Fibroblast of upper back skin (primary cell): ENCODE data around the gene CDPF1.
A peak's percentile ranks its signal among the peaks of the same experiment; 100 is the strongest.
"Not testable (repeated sequence)": the region's sequence is repeated elsewhere in the genome, so short reads cannot be mapped to it uniquely, and the experiment has no call there.

Source experiments
- DNase-seq: peaks from one replicate; pipeline ENCODE4 v3.0.0-alpha.2; 2013

The CDPF1 gene

DNA sequence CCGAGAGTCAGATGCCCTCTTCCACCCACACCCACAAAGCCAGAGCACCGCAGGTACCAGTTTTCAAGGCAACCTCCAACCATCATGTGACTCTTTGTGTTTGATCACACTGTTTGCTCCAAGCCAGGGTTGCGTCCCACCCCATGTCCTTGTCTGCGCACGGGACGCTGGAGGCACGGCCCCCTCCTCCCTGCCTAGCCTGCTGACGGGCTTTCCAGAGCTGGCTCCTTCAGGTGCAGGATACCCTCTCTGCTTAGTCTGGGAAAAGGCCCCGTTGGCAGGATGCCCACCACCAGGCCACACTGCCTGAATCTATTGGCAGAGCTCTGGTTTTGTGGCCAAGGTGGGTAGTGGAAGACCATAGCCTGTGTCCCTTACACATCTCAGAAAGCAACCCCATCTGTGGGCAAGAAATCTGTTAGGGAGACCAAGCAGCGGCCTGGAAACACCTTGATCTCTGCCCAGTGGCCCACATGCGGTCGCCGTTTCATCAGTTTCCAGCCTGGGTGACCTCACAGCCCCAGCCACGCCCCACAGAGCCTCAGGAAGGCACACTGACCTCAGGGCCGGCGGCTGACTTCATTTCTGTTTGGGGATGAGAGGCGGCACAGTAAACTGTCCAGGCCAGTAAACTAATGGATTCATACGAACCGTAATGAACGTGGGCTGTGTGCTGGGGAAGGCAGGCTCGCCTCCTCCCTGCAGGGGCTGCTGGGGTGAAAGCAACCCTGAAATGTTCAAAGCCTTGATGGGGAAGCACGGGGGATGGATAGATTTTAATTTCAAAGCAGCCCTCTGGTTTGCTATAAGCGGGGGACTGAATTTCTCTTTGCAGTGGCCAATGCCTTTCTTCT, 25.8 kb downstream of the CDPF1 start:
- no peak for DNase-seq

- peak; percentile 6 for DNase-seq
These were observed 29.2 kb downstream of the CDPF1 start for GRCh38 chr22:46220921-46221320.

DNA sequence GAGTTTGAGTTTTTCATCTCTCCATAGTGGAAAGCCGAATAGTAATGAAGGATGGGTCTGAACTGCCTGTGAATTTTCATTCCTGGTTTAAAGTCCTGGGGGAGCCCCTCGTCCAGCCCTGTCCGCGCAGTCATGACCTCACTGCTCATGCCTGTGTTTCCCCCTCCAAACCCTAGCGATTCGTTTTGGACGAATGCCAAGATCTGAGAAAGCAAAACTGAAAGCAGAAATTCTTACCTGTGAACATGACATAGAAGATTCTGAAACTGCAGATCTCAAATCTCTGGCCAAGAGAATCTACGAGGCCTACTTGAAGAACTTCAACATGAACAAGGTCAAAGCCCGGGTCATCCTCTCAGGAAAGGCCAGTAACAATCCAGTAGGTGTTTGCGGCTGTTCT, 30.5 kb downstream of the CDPF1 start:
- DNase-seq: no peak

- no peak for DNase-seq
These were observed 35.5 kb downstream of the CDPF1 start for GRCh38 chr22:46214616-46215015.

DNA sequence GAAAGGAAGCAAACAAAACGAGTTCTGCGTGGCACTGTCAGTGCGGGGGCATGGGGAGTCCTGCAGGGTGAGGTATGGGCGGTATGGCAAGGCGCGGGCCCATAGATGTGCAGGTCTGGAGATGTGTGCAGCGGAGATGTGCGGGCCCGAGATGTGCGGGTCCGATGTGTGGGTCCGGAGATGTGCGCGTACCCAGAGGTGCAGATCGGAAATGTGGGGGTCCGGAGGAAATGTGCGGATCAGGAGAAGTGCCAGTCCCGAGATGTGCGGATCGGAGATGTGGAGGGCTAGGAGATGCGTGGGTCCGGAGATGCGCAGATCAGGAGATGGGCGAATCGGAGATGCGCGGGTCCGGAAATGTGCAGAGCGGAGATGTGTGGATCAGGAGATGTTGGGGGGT, 35.9 kb downstream of the CDPF1 start:
- no peak for DNase-seq

DNA sequence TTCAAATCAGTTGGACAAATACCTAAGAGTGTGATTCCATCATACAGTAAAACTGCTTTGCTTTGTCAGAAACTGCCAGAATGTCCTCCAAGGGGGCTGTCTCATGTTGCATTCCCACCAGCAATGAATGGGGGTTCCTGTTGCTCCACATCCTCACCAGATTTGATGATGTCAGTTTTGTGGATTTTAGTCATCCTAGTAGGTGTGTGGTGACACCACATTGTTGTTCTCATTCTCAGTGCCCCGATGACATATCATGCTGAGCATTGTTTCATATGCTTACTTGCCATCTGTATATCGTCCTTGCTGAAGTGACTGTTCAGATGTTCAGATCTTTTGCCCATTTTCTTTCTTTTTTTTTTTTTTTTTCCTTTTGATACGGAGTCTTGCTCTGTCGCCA, 37.0 kb downstream of the CDPF1 start:
- DNase-seq: no peak

DNA sequence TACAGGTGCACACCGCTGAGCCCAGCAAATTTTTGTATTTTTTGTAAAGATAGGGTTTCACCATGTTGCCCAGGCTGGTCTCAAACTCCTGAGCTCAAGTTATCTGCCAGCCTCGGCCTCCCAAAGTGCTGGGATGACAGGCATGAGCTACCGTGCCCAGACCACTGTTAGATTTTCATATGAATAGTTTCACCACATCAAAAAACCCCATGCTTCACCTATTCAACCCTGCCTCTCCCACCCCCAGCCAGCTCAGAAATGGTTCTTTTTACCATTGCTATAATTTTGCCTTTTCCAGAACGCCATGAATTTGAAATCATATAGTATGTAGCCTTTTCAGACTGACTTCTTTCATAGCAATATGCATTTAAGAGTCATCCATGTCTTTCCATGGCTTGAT, 37.9 kb downstream of the CDPF1 start:
- DNase-seq: no peak

DNA sequence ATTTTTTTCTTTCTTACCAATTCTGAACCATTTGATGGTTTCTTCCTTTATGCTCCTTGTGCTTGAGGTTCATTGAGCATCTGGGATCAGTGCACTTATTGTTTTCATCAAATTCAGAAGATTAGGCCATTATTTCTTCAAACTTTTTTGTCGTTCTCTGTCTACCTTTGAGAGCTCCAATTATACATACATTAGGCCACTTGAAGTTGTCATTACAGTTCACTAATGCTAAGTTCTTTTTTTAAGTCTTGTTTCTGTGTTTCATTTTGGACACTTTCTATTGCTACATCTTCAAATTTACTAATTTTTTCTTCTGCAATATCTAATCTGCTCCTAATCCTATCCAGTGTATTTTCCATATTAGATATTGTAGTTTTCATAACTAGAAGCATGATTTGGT, 40.8 kb downstream of the CDPF1 start:
- no peak for DNase-seq

DNA sequence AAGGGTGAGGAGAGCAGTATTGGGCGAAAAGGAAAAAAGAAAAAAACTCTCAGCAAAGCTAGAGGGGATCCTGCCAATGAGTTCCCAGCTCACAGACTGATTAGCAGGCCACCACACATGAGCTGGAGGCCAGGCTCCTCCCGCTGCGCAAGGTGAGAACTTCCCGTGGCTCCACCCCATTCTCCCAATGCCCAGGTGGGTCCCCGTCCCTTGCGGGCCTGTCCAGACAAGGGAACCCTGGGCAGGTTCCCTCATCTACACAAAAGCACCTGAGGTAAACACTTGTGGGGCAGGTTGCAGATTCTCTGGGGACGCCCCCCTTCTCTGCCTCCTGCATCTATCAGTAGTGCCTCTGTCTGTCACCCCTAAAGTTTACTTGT, 46.5 kb downstream of the CDPF1 start:
- DNase-seq: no peak

- no peak for DNase-seq
These were observed 47.0 kb downstream of the CDPF1 start for GRCh38 chr22:46202897-46203600.

GRCh38 chr22:46201059-46201757, 48.9 kb downstream of the CDPF1 start:
- DNase-seq: no peak

DNA sequence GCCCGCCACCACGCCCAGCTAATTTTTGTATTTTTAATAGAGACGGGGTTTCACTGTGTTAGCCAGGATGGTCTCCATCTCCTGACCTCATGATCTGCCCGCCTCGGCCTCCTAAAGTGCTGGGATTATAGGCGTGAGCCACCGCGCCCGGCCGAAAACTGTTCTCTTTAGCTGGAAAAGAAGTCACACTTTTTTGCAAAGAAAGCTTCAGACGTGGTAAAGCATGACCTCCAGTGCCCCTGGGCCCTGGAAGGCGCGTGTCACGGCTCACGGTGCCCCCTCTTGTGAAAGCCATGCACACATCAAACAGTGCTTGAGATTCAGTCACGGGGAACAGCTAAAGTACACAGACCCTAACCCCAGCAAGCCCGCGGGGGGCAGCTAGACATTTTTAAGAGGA, 51.3 kb downstream of the CDPF1 start:
- not testable (repeated sequence) for DNase-seq

- DNase-seq: no peak
These were observed 51.8 kb downstream of the CDPF1 start for GRCh38 chr22:46198274-46198673.

DNA sequence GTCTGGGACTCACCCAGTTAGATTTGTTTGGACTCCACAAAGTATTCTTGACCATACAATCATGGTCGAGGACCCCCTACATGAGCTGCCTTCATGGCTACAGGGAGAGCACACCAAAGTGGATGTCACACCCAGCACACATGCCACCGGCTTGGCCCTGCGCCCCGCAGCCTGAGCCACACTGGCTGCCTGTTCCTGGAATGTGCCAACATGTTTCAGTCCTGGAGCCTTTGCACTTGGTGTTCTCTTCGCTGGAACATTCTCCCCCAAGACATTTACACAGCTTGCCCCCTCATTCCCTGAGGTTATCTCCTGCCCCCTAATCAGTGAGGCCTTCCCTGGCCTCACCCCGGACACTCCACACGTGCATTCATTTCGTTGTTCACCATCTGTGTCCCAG, 53.8 kb downstream of the CDPF1 start:
- DNase-seq: no peak

- DNase-seq: no peak
These were observed 54.5 kb downstream of the CDPF1 start for GRCh38 chr22:46195487-46196165.
